ENCODE measurements around the gene LRBA.

LRBA gene

DNA sequence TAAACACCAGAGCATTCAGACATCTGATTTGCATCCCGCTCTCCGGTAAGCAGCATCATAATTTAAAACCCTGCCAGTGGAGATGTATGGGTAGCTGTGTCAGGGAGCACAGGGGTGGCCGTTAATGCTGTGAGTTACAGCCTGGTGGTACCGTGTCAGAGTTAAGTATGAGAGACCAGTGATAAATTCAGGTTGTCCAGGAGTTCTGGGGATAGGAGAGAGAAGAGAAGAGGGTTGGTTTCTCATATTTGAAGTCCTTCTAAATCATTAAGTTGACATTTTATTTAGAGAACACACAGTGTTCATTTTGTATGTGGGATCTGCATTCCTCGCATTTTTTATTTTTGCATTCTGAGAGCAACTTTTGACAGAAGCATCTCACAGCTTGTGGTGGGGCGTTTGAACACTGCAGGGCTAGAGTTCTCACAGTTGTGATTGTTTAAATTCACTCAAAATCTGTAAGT lies 779.2 kb downstream of the LRBA start:
- H3K4me3 ChIP-seq (ENCODE audit: low read depth, low read length): no peak overlapping the region
- TF ChIP-seq, protein P1, sequence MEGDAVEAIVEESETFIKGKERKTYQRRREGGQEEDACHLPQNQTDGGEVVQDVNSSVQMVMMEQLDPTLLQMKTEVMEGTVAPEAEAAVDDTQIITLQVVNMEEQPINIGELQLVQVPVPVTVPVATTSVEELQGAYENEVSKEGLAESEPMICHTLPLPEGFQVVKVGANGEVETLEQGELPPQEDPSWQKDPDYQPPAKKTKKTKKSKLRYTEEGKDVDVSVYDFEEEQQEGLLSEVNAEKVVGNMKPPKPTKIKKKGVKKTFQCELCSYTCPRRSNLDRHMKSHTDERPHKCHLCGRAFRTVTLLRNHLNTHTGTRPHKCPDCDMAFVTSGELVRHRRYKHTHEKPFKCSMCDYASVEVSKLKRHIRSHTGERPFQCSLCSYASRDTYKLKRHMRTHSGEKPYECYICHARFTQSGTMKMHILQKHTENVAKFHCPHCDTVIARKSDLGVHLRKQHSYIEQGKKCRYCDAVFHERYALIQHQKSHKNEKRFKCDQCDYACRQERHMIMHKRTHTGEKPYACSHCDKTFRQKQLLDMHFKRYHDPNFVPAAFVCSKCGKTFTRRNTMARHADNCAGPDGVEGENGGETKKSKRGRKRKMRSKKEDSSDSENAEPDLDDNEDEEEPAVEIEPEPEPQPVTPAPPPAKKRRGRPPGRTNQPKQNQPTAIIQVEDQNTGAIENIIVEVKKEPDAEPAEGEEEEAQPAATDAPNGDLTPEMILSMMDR (IDR thresholded peaks at IDR 0.05; ENCODE audit: control insufficient read depth, extremely low read depth, insufficient read depth): no peak
- DNase-seq (ENCODE audit: low read depth): no peak

DNA sequence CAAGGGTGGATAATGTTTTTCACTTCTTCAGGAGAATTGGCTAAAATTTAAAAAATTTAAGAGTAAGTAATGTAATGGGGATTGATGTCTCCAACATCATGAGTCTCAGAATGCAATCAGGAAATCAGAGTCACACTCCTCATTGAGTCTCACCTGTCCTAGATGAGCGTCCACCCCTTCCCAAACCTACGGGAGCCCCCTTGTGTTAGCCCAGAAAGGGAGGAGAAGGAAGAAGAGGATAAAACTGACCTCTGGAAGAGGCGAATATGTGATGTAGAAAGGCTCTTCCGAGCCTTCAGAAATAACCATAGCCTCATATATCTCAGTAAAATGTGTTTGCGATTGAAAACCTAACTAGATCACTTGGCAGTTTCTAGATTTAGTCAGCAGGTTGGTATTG lies 779.8 kb downstream of the LRBA start:
- H3K4me3 ChIP-seq (ENCODE audit: low read depth, low read length): no peak overlapping the region
- no peak for DNase-seq (ENCODE audit: low read depth)
- TF ChIP-seq, protein P1 (IDR thresholded peaks at IDR 0.05; ENCODE audit: control insufficient read depth, extremely low read depth, insufficient read depth): no peak

DNA sequence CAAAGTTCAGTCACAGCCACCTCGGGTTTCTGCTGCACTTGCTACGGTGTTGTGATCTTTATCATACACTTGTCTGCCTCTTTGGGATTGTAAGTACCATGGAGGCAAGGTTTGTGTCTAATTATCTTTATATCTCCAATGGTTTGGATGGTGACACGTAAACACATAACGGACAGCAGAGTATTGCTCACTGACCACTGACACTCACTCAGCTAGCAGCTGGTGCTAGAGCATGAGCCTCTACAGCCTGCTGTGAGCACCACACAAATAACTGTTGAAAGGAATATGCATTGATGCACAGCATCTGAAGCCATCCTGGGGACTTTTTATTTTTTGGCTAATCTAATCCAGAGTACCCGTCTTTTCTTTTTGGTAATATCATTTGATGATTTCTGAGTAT lies 780.8 kb downstream of the LRBA start:
- no peak for DNase-seq (ENCODE audit: low read depth)
- H3K4me3 ChIP-seq (ENCODE audit: low read depth, low read length): no peak overlapping the region
- TF ChIP-seq, protein P1 (IDR thresholded peaks at IDR 0.05; ENCODE audit: control insufficient read depth, extremely low read depth, insufficient read depth): no peak

DNA sequence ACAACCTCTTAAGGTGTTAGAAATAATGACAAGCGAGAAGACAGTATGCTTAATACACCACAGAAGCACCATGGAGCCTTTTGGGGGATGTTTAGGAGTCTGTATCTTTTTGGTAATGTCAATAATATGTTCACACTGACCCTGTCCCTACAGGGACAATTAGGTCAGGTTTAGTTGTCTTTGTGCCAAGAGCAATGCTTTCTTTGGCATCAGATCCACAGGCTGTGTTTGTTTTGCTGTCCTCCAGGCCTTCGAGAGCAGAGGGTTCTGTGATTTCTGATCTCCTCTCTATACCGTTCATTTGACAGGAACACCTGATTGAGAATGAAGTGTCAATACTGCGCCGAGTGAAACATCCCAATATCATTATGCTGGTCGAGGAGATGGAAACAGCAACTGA lies 783.1 kb downstream of the LRBA start:
- TF ChIP-seq, protein P1 (IDR thresholded peaks at IDR 0.05; ENCODE audit: control insufficient read depth, extremely low read depth, insufficient read depth): no peak
- peak; percentile 75 for DNase-seq (ENCODE audit: low read depth)
- no peak overlapping the region for H3K4me3 ChIP-seq (ENCODE audit: low read depth, low read length)

DNA sequence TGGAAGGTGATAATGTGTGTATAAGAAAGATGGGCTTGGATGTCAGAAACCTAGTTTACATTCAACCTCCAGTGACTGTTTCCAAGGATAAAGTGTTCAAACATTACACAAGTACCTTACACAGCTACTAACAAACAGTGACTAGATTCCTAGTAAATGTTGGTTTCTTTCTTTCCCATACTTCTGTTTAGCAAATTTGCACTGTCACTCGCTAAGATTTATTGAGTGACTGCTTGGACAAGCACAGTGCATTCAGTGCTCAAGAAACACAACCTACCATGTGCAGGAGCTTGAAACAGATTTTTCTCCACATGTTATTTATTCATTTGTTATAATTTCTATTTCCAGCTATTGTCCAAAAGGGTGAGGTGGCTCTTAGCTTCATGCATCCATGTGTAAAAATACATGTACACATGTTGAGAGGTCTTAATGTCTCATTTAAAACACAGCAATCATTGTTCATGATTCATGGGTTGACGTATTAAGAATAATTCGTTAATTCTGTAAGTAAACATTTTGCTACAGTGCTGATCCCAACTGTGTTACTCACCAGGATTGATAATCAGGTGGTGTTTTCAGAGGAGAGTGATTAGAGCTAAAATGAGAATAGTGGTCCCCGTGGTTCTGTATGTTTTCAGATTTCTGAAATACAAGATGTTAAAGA lies 783.8 kb downstream of the LRBA start:
- H3K4me3 ChIP-seq (ENCODE audit: low read depth, low read length): no peak overlapping the region

DNA sequence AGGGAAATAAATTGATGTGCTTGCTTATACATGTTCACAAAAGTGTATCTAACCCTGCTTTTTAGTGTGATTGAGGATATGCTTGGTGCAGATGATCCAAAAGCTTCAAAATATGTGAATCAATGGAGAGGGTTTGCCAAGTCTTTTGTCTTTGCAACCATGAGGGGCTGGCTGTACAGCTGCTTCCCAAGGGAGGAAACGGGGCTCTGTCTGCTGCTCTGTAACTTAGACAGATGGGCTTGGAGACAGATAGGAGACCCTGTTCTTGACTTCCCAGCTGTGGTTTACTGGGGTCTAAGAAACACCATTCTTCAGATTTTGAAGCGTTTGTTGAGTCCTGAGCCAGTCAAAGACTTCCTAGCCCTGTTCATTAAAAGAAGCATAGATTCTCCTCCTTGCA lies 784.5 kb downstream of the LRBA start:
- TF ChIP-seq, protein P1 (IDR thresholded peaks at IDR 0.05; ENCODE audit: control insufficient read depth, extremely low read depth, insufficient read depth): no peak
- DNase-seq (ENCODE audit: low read depth): no peak
- no peak overlapping the region for H3K4me3 ChIP-seq (ENCODE audit: low read depth, low read length)

More for the DNA sequence above, 783.8 kb downstream of the LRBA start:
- no peak for DNase-seq (ENCODE audit: low read depth)
- TF ChIP-seq, protein P1 (IDR thresholded peaks at IDR 0.05; ENCODE audit: control insufficient read depth, extremely low read depth, insufficient read depth): no peak

DNA sequence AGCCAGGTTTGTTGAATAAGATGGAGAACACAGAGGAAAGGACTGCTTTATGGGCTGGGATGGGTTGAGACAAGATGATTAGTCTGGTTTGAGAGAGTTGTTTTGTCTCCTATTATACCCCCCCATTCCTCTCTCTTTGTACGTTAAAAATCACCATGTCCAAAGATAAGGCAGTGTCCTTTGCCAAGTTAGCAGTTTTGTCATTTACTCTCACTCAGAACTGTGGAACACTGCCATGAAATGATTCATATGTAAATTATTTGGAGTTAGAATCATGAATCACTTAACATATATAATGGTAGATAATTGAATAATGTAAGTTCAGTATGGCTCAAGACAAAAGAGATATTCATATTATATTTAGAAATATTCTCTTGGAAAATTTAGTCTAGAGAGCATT lies 785.6 kb downstream of the LRBA start:
- H3K4me3 ChIP-seq (ENCODE audit: low read depth, low read length): no peak overlapping the region
- TF ChIP-seq, protein P1 (IDR thresholded peaks at IDR 0.05; ENCODE audit: control insufficient read depth, extremely low read depth, insufficient read depth): no peak
- DNase-seq (ENCODE audit: low read depth): no peak
